Mesendoderm (in vitro differentiated cells): ENCODE measurements around the gene SLC16A10.
A peak's percentile ranks its signal among the peaks of the same experiment; 100 is the strongest.
"Not testable (repeated sequence)": the region's sequence is repeated elsewhere in the genome, so short reads cannot be mapped to it uniquely, and the experiment has no call there.

Experiments used
- DNase-seq: peaks from one replicate; pipeline ENCODE4 v3.0.0; 2013
- H2AK5ac ChIP-seq: 2 replicates; pipeline ENCODE4 v1.6.1; 2013; ENCODE audit warnings: low read length, inconsistent platforms
- H2BK120ac ChIP-seq: 2 replicates; pipeline ENCODE4 v1.6.1; 2013; ENCODE audit warnings: low read depth, mild to moderate bottlenecking, low read length, moderate library complexity, mixed read lengths
- H2BK15ac ChIP-seq: replicated peaks from 2 replicates; pipeline ENCODE4 v1.6.1; 2013; ENCODE audit warnings: low read depth, mild to moderate bottlenecking, moderate library complexity
- H2BK5ac ChIP-seq: 2 replicates; pipeline ENCODE4 v1.6.1; 2013; ENCODE audit warnings: low read length, inconsistent platforms
- H3K18ac ChIP-seq: 2 replicates; pipeline ENCODE4 v1.6.1; 2013; ENCODE audit warnings: mild to moderate bottlenecking, low read length, mixed read lengths
- H3K23ac ChIP-seq: one replicate; pipeline ENCODE4 v1.6.1; 2013; ENCODE audit warnings: low read length
- H3K27ac ChIP-seq: 2 replicates; pipeline ENCODE4 v1.5.1; 2013; ENCODE audit warnings: low read depth, mild to moderate bottlenecking, inconsistent platforms, low read length, moderate library complexity
- H3K27me3 ChIP-seq: 2 replicates; pipeline ENCODE4 v1.6.1; 2013; ENCODE audit warnings: low read length, control low read depth, mild to moderate bottlenecking, inconsistent platforms; ENCODE audit not compliant: insufficient read depth, poor library complexity
- H3K36me3 ChIP-seq: 2 replicates; pipeline ENCODE4 v1.6.1; 2013; ENCODE audit warnings: low read length, inconsistent platforms; ENCODE audit not compliant: control insufficient read depth, insufficient read depth
- H3K4ac ChIP-seq: one replicate; pipeline ENCODE4 v1.6.1; 2013; ENCODE audit warnings: low read depth, mild to moderate bottlenecking, low read length, moderate library complexity
- H3K4me1 ChIP-seq: 2 replicates; pipeline ENCODE4 v1.6.1; 2013; ENCODE audit warnings: low read depth, low read length, inconsistent platforms; ENCODE audit not compliant: control insufficient read depth
- H3K4me2 ChIP-seq: 2 replicates; pipeline ENCODE4 v1.6.1; 2013; ENCODE audit warnings: low read length
- H3K4me3 ChIP-seq: 2 replicates; pipeline ENCODE4 v1.5.1; 2013; ENCODE audit warnings: mild to moderate bottlenecking, low read length
- H3K56ac ChIP-seq: one replicate; pipeline ENCODE4 v1.6.1; 2013; ENCODE audit warnings: low read length
- H3K79me1 ChIP-seq: 2 replicates; pipeline ENCODE4 v1.6.1; 2013; ENCODE audit warnings: low read length, inconsistent platforms
- H3K79me2 ChIP-seq: 2 replicates; pipeline ENCODE4 v1.6.1; 2013; ENCODE audit warnings: mild to moderate bottlenecking, low read length; ENCODE audit not compliant: control insufficient read depth, insufficient read depth
- H3K9ac ChIP-seq: 2 replicates; pipeline ENCODE4 v1.6.1; 2013; ENCODE audit warnings: low read length, inconsistent platforms
- H4K5ac ChIP-seq: one replicate; pipeline ENCODE4 v1.6.1; 2013; ENCODE audit warnings: low read length
- H4K8ac ChIP-seq: one replicate; pipeline ENCODE4 v1.6.1; 2013; ENCODE audit warnings: low read depth, mild to moderate bottlenecking, control low read depth, low read length, moderate library complexity
- WGBS: extraction: QIAGEN DNeasy Blood & Tissue Kit; methylation state at CpG from one replicate; pipeline ENCODE4 v1.1.7; 2013; ENCODE audit warnings: low lambda C conversion rate, missing lambda C conversion rate; ENCODE audit not compliant: insufficient coverage; ENCODE audit errors: extremely low coverage; 5-methylcytosine and 5-hydroxymethylcytosine counted together

The SLC16A10 gene

DNA sequence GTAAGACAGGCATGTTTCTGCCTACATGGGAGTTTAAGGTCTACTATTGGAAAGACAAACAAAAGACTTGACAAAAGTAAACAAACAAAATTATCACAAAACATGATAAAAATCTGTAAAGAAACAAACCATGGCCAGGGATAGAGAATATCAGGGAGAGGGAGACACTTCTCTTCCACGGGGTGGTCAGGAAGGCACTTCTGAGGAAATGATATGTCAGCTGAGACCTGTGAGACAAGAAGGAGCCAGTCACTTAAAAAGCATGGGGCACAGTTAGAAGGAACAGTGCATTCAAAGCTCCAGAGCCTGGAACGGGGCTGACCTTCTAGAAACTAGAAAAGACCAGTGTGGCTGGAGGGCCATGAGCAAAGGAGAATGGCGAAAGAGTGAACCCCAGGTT lies 35.1 kb upstream of the SLC16A10 start:
- no peaks in the 10 kb centered on the region for H3K36me3 ChIP-seq
- no CpG with 5 or more reads among the region's 3 CpGs for WGBS
- no peak overlapping the region for H3K27ac ChIP-seq
- no peak overlapping the region for H2AK5ac ChIP-seq
- H3K56ac ChIP-seq = no peak overlapping the region
- H3K79me1 ChIP-seq = no peaks in the 10 kb centered on the region
- no peaks in the 10 kb centered on the region for H3K27me3 ChIP-seq
- no peak overlapping the region for H3K4ac ChIP-seq
- H2BK15ac ChIP-seq = no peak overlapping the region
- DNase-seq = no peak
- H3K79me2 ChIP-seq = no peaks in the 10 kb centered on the region
- H3K18ac ChIP-seq = no peak overlapping the region
- H3K4me2 ChIP-seq = no peak overlapping the region
- H2BK5ac ChIP-seq = no peak overlapping the region
- no peak overlapping the region for H3K9ac ChIP-seq
- no peak overlapping the region for H4K5ac ChIP-seq
- H2BK120ac ChIP-seq = no peak overlapping the region
- no peak overlapping the region for H4K8ac ChIP-seq
- no peaks in the 10 kb centered on the region for H3K4me1 ChIP-seq
- no peak overlapping the region for H3K4me3 ChIP-seq
- H3K23ac ChIP-seq = no peak overlapping the region

DNA sequence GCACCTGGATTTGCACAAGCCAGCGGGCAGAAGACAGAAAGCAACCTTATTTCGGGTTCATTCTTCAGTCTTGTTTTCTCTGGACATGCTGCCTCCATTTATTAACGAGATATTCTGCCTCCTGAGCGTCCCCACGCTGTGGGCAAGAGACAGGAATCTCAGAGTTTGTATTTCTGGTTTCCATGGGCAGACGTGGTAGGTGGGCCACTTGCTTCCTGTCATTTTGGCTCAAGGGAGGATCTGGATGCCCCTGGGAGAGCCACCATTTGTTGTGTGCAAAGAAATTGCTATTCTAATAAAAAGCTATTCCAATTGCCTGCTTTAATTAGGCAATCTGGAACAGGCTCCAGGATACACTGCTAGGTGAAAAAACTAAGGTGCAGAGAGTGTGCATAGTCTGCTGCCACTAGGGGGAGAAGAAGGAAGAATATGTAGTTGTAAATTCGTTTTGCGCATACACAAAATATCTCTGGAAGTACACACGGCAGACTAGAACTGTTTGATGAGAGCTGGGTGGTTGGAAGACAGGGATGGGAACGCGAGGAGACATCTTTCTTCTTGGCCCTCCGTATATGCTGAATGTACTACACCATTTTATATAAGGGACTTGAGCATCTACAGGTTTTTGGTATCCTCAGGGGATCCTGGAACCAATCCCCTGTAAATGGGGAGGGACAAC lies 30.1 kb upstream of the SLC16A10 start:
- H2BK15ac ChIP-seq = no peak overlapping the region
- H4K8ac ChIP-seq = no peak overlapping the region
- no peak overlapping the region for H3K4ac ChIP-seq
- no peak overlapping the region for H2BK5ac ChIP-seq
- no peaks in the 10 kb centered on the region for H3K79me1 ChIP-seq
- no peaks in the 10 kb centered on the region for H3K79me2 ChIP-seq
- no CpG with 5 or more reads among the region's 12 CpGs for WGBS
- no peaks in the 10 kb centered on the region for H3K4me1 ChIP-seq
- H3K36me3 ChIP-seq = no peaks in the 10 kb centered on the region
- H3K4me2 ChIP-seq = no peak overlapping the region
- H2BK120ac ChIP-seq = no peak overlapping the region
- no peak overlapping the region for H3K27ac ChIP-seq
- no peak overlapping the region for H2AK5ac ChIP-seq
- H3K56ac ChIP-seq = no peak overlapping the region
- no peak overlapping the region for H3K9ac ChIP-seq
- peak; percentile 32 for DNase-seq
- H3K23ac ChIP-seq = no peak overlapping the region
- no peak overlapping the region for H4K5ac ChIP-seq
- no peak overlapping the region for H3K18ac ChIP-seq
- no peaks in the 10 kb centered on the region for H3K27me3 ChIP-seq
- no peak overlapping the region for H3K4me3 ChIP-seq

GRCh38 chr6:111061508-111061907 lies 25.8 kb upstream of the SLC16A10 start:
- H2BK120ac ChIP-seq = no peak overlapping the region
- H3K4me3 ChIP-seq = no peak overlapping the region
- H3K36me3 ChIP-seq = no peaks in the 10 kb centered on the region
- H4K5ac ChIP-seq = no peak overlapping the region
- H3K4ac ChIP-seq = no peak overlapping the region
- no peak overlapping the region for H2BK5ac ChIP-seq
- no peak overlapping the region for H3K4me2 ChIP-seq
- H4K8ac ChIP-seq = no peak overlapping the region
- no peaks in the 10 kb centered on the region for H3K4me1 ChIP-seq
- H2AK5ac ChIP-seq = no peak overlapping the region
- H3K23ac ChIP-seq = no peak overlapping the region
- no peaks in the 10 kb centered on the region for H3K27me3 ChIP-seq
- WGBS = no CpG with 5 or more reads among the region's 5 CpGs
- no peak overlapping the region for H3K9ac ChIP-seq
- H2BK15ac ChIP-seq = no peak overlapping the region
- H3K18ac ChIP-seq = no peak overlapping the region
- H3K56ac ChIP-seq = no peak overlapping the region
- H3K79me2 ChIP-seq = no peaks in the 10 kb centered on the region
- peak; percentile 47 for DNase-seq
- no peaks in the 10 kb centered on the region for H3K79me1 ChIP-seq
- H3K27ac ChIP-seq = no peak overlapping the region

- not testable (repeated sequence) for DNase-seq, H2BK120ac ChIP-seq, H3K23ac ChIP-seq, H4K8ac ChIP-seq, H3K4me2 ChIP-seq, H2AK5ac ChIP-seq, H3K4me1 ChIP-seq, H3K79me1 ChIP-seq, H2BK15ac ChIP-seq, H3K56ac ChIP-seq, H4K5ac ChIP-seq, H3K79me2 ChIP-seq, H3K18ac ChIP-seq, H3K27me3 ChIP-seq, H3K27ac ChIP-seq, H3K9ac ChIP-seq, H3K4me3 ChIP-seq, H3K4ac ChIP-seq, H3K36me3 ChIP-seq, H2BK5ac ChIP-seq
- no CpG with 5 or more reads among the region's 5 CpGs for WGBS
Measured at GRCh38 chr6:111061985-111062384, 25.3 kb upstream of the SLC16A10 start.

GRCh38 chr6:111062860-111063259 lies 24.4 kb upstream of the SLC16A10 start:
- H3K79me1 ChIP-seq, H2AK5ac ChIP-seq, H3K27ac ChIP-seq, H3K9ac ChIP-seq, H2BK15ac ChIP-seq, H3K23ac ChIP-seq, H3K56ac ChIP-seq, H3K4me1 ChIP-seq, H3K4me2 ChIP-seq, H2BK120ac ChIP-seq, H3K79me2 ChIP-seq, H3K4ac ChIP-seq, DNase-seq, H4K8ac ChIP-seq, H3K18ac ChIP-seq, H3K36me3 ChIP-seq, H4K5ac ChIP-seq, H2BK5ac ChIP-seq, H3K4me3 ChIP-seq, H3K27me3 ChIP-seq: not testable (repeated sequence)
- no CpG with 5 or more reads among the region's 5 CpGs for WGBS
